Measurements from ENCODE around the gene DENND1A.

The DENND1A gene

GRCh38 chr9:123812984-123813383, 116.9 kb downstream of the DENND1A start:
- Histone ChIP-seq H3K36me3 (ENCODE audit: control insufficient read depth, insufficient read depth, low read length) (no peaks in the 10 kb centered on the region), H3K79me2 (peaks cover 3% of the 10 kb centered on the region), H3K4me1 (no peaks in the 10 kb centered on the region), H3K27ac (no peak overlapping the region), H2AFZ (no peak overlapping the region), H3K9me3 (ENCODE audit: control insufficient read depth, low read length) (no peaks in the 10 kb centered on the region), H3K27me3 (ENCODE audit: control insufficient read depth, insufficient read depth, low read length) (no peaks in the 10 kb centered on the region), H3K4me2 (ENCODE audit: low read length) (no peak overlapping the region), H3K9ac (no peak overlapping the region), H3K4me3 (ENCODE audit: low read depth, low read length) (no peak overlapping the region)
- no peak for TF ChIP-seq CTCF (IDR thresholded peaks at IDR 0.05)

GRCh38 chr9:123807251-123807650, 122.7 kb downstream of the DENND1A start:
- TF ChIP-seq CTCF (IDR thresholded peaks at IDR 0.05) = no peak
- no peak overlapping the region for H3K9ac ChIP-seq
- no peak overlapping the region for H3K4me3 ChIP-seq (ENCODE audit: low read depth, low read length)
- no peaks in the 10 kb centered on the region for H3K9me3 ChIP-seq (ENCODE audit: control insufficient read depth, low read length)
- H3K27me3 ChIP-seq (ENCODE audit: control insufficient read depth, insufficient read depth, low read length) = no peaks in the 10 kb centered on the region
- H3K36me3 ChIP-seq (ENCODE audit: control insufficient read depth, insufficient read depth, low read length) = no peaks in the 10 kb centered on the region
- H3K4me1 ChIP-seq = no peaks in the 10 kb centered on the region
- H3K27ac ChIP-seq = no peak overlapping the region
- peaks cover 5% of the 10 kb centered on the region for H3K79me2 ChIP-seq
- H3K4me2 ChIP-seq (ENCODE audit: low read length) = no peak overlapping the region
- no peak overlapping the region for H2AFZ ChIP-seq

- no peaks in the 10 kb centered on the region for H3K4me1 ChIP-seq
- H3K4me2 ChIP-seq (ENCODE audit: low read length) = no peak overlapping the region
- no peak overlapping the region for H3K4me3 ChIP-seq (ENCODE audit: low read depth, low read length)
- TF ChIP-seq CTCF (IDR thresholded peaks at IDR 0.05) = no peak
- peaks cover 5% of the 10 kb centered on the region for H3K79me2 ChIP-seq
- H3K9ac ChIP-seq = no peak overlapping the region
- H3K36me3 ChIP-seq (ENCODE audit: control insufficient read depth, insufficient read depth, low read length) = no peaks in the 10 kb centered on the region
- H3K27ac ChIP-seq = no peak overlapping the region
- no peaks in the 10 kb centered on the region for H3K27me3 ChIP-seq (ENCODE audit: control insufficient read depth, insufficient read depth, low read length)
- no peaks in the 10 kb centered on the region for H3K9me3 ChIP-seq (ENCODE audit: control insufficient read depth, low read length)
- H2AFZ ChIP-seq = no peak overlapping the region
These were observed 123.1 kb downstream of the DENND1A start for GRCh38 chr9:123806829-123807228.

- no peak overlapping the region for H3K27ac ChIP-seq
- H3K4me3 ChIP-seq (ENCODE audit: low read depth, low read length) = no peak overlapping the region
- H3K4me1 ChIP-seq = no peaks in the 10 kb centered on the region
- no peaks in the 10 kb centered on the region for H3K36me3 ChIP-seq (ENCODE audit: control insufficient read depth, insufficient read depth, low read length)
- no peak for TF ChIP-seq CTCF (IDR thresholded peaks at IDR 0.05)
- no peaks in the 10 kb centered on the region for H3K79me2 ChIP-seq
- H3K27me3 ChIP-seq (ENCODE audit: control insufficient read depth, insufficient read depth, low read length) = no peaks in the 10 kb centered on the region
- no peaks in the 10 kb centered on the region for H3K9me3 ChIP-seq (ENCODE audit: control insufficient read depth, low read length)
- no peak overlapping the region for H3K9ac ChIP-seq
- H2AFZ ChIP-seq = no peak overlapping the region
- H3K4me2 ChIP-seq (ENCODE audit: low read length) = no peak overlapping the region
These were observed 131.7 kb downstream of the DENND1A start for GRCh38 chr9:123798195-123798594.

GRCh38 chr9:123796618-123797484, 133.1 kb downstream of the DENND1A start:
- Histone ChIP-seq H3K4me3 (ENCODE audit: low read depth, low read length) (no peak overlapping the region), H3K27me3 (ENCODE audit: control insufficient read depth, insufficient read depth, low read length) (no peaks in the 10 kb centered on the region), H3K4me2 (ENCODE audit: low read length) (no peak overlapping the region), H3K79me2 (no peaks in the 10 kb centered on the region), H3K4me1 (no peaks in the 10 kb centered on the region), H3K36me3 (ENCODE audit: control insufficient read depth, insufficient read depth, low read length) (no peaks in the 10 kb centered on the region), H2AFZ (no peak overlapping the region), H3K9me3 (ENCODE audit: control insufficient read depth, low read length) (no peaks in the 10 kb centered on the region), H3K9ac (no peak overlapping the region), H3K27ac (no peak overlapping the region)
- TF ChIP-seq CTCF (IDR thresholded peaks at IDR 0.05) = no peak
